ENCODE data around the gene ADCK2. TPM values are rescaled to one million over a fixed set of nuclear protein-coding genes. Genes with fewer than 3 reads are reported as not detected.

Gene ADCK2
- polyA plus RNA-seq, 1 of the 3 experiments (the other 2 are of a cell fraction), result 19.0 TPM

- Histone ChIP-seq H2AFZ (ENCODE audit: low read depth) (peak overlapping the region; percentile 88), H3K9me2 (no peaks in the 10 kb centered on the region), H3K9ac (peak overlapping the region; percentile 85), H3K9me3 (no peaks in the 10 kb centered on the region), H3K36me3 (replicated peaks in 1 of 2; ENCODE audit: control insufficient read depth in 1 of 2, insufficient read depth in 2 of 2, low read length in 1 of 2) (peaks cover 11 to 12% of the 10 kb centered on the region in 2 experiments), H4K20me1 (ENCODE audit: insufficient read depth) (no peaks in the 10 kb centered on the region; the same call in 1 of the 2 replicates), H3K4me2 (peak overlapping the region; percentile 89), H3K4me3 (ENCODE audit: low read depth in 2 of 2, low read length in 1 of 2) (peak overlapping the region; percentile 79 to 95), H3K79me2 (ENCODE audit: insufficient read depth) (peaks cover 40% of the 10 kb centered on the region), H3K4me1 (ENCODE audit: control insufficient read depth in 1 of 2, insufficient read depth in 2 of 2, low read depth in 1 of 2, low read length in 1 of 2) (peaks cover 8 to 18% of the 10 kb centered on the region in 2 experiments; a peak in 2 of 4 replicates), H3F3A (replicated peaks; ENCODE audit: insufficient read depth) (no peaks in the 10 kb centered on the region), H3K27ac (ENCODE audit: low read depth in 2 of 2, low read length in 1 of 2) (peak overlapping the region; percentile 87 to 94), H3K27me3 (ENCODE audit: insufficient read depth) (no peaks in the 10 kb centered on the region)
- DNase-seq, result peak; percentile 99
- POLR2A ChIA-PET, result interaction anchor here (0.6 to 1.5 kb wide), 12 partner anchors 10 to 1006 kb away, joined by 3 to 10 read pairs (median 4); partner anchors contain the start of genes ADCK2, DENND11 and MRPS33
- CTCF ChIA-PET, result interaction anchor here (0.6 to 1.9 kb wide), 6 partner anchors 21 to 909 kb away, joined by 3 to 5 read pairs (median 4); partner anchors contain the start of gene BRAF
- peak; percentile 47 for TF ChIP-seq CHD2 (IDR thresholded peaks at IDR 0.05; ENCODE audit: low read length, partially characterized antibody)
- TF ChIP-seq IRF3 (IDR thresholded peaks at IDR 0.05; ENCODE audit: low read depth, low read length), result no peak
- TF ChIP-seq TCF12 (IDR thresholded peaks at IDR 0.05), result peak; percentile 18; the same call in 1 of the 2 replicates
- TF ChIP-seq TAF1 (IDR thresholded peaks at IDR 0.05; ENCODE audit: borderline replicate concordance, low read depth, low read length), result peak; percentile 77
- WGBS (ENCODE audit: low lambda C conversion rate), result 37% methylated on average over 20 of the region's 23 CpGs
Measured at GRCh38 chr7:140696024-140696679, 23.4 kb downstream of the ADCK2 start.

- Histone ChIP-seq H3K27me3 (ENCODE audit: insufficient read depth) (no peaks in the 10 kb centered on the region), H3K9ac (peak within 1 kb of the TSS; percentile 85), H3K79me2 (ENCODE audit: insufficient read depth) (peaks cover 47% of the 10 kb centered on the region), H3K9me2 (no peaks in the 10 kb centered on the region), H3K36me3 (replicated peaks in 1 of 2; ENCODE audit: control insufficient read depth in 1 of 2, insufficient read depth in 2 of 2, low read length in 1 of 2) (peaks cover 5 to 12% of the 10 kb centered on the region in 2 experiments), H3F3A (replicated peaks; ENCODE audit: insufficient read depth) (no peaks in the 10 kb centered on the region), H3K4me2 (peak within 1 kb of the TSS; percentile 89), H3K4me1 (ENCODE audit: control insufficient read depth in 1 of 2, insufficient read depth in 2 of 2, low read depth in 1 of 2, low read length in 1 of 2) (peaks cover 8 to 18% of the 10 kb centered on the region in 2 experiments; a peak in 3 of 4 replicates), H3K4me3 (ENCODE audit: low read depth in 2 of 2, low read length in 1 of 2) (peak within 1 kb of the TSS; percentile 79 to 95), H3K27ac (ENCODE audit: low read depth in 2 of 2, low read length in 1 of 2) (peak within 1 kb of the TSS; percentile 87 to 94), H3K9me3 (no peaks in the 10 kb centered on the region), H2AFZ (ENCODE audit: low read depth) (peak within 1 kb of the TSS; percentile 88), H4K20me1 (ENCODE audit: insufficient read depth) (no peaks in the 10 kb centered on the region; the same call in none of the 2 replicates)
- CTCF ChIA-PET, result interaction anchor here (0.6 to 1.9 kb wide), 11 partner anchors 8 to 910 kb away, joined by 3 to 7 read pairs (median 4); partner anchors contain the start of gene BRAF
- peak; percentile 96 for DNase-seq
- 1% methylated on average over 62 of the region's 82 CpGs for WGBS (ENCODE audit: low lambda C conversion rate)
- POLR2A ChIA-PET, result interaction anchor here (0.6 to 1.5 kb wide), 10 partner anchors 11 to 1005 kb away, joined by 3 to 10 read pairs (median 4); partner anchors contain the start of genes ADCK2, DENND11 and MRPS33
- TF ChIP-seq MAX (IDR thresholded peaks at IDR 0.05; ENCODE audit: low read depth), result peak; percentile 91
- no peak for TF ChIP-seq CTCF (IDR thresholded peaks at IDR 0.05)
- TF ChIP-seq SIN3A (IDR thresholded peaks at IDR 0.05; ENCODE audit: borderline replicate concordance, low read depth, low read length), result peak; percentile 76; the same call in 1 of the 2 replicates
- no peak for TF ChIP-seq ZBTB33 (IDR thresholded peaks at IDR 0.05; ENCODE audit: borderline replicate concordance, low read depth)
- TF ChIP-seq IRF3 (IDR thresholded peaks at IDR 0.05; ENCODE audit: low read depth, low read length), result no peak
- TF ChIP-seq SMC3 (IDR thresholded peaks at IDR 0.05; ENCODE audit: low read depth, low read length), result peak; percentile 5; the same call in 1 of the 2 replicates
- no peak for TF ChIP-seq GATA2 (CRISPR knock-in tag; IDR thresholded peaks at IDR 0.05)
- TF ChIP-seq CHD2 (IDR thresholded peaks at IDR 0.05; ENCODE audit: low read length, partially characterized antibody), result peak; percentile 29
- no peak for TF ChIP-seq JUND (IDR thresholded peaks at IDR 0.05)
- 0 out of 2 replicates have a peak, but pooled peaks have one; percentile 42 for TF ChIP-seq YY1 (IDR thresholded peaks at IDR 0.05; ENCODE audit: low read depth)
- peak; percentile 47 for TF ChIP-seq NRF1 (IDR thresholded peaks at IDR 0.05; ENCODE audit: low read depth, low read length)
- no peak for TF ChIP-seq FOSL2 (IDR thresholded peaks at IDR 0.05; ENCODE audit: borderline replicate concordance, low read depth)
- peak; percentile 20; the same call in 1 of the 2 replicates for TF ChIP-seq TAF1 (IDR thresholded peaks at IDR 0.05; ENCODE audit: borderline replicate concordance, low read depth, low read length)
- peak; percentile 91 for TF ChIP-seq MXI1 (IDR thresholded peaks at IDR 0.05; ENCODE audit: low read depth, low read length)
- peak; percentile 9 to 21; a peak in 1 of 4 replicates for TF ChIP-seq EP300 (IDR thresholded peaks at IDR 0.05; ENCODE audit: borderline replicate concordance in 1 of 2, low read depth in 1 of 2, low read length in 1 of 2)
Measured at GRCh38 chr7:140696680-140697446, 24.1 kb downstream of the ADCK2 start, which contains the start of gene NDUFB2. TSS of gene NDUFB2 (plus strand) at chr7:140696708. CDS start at chr7:140696745, 37 bp downstream.

All from SK-N-SH (cell line).